ENCODE results near the gene ZFP62.
"Not testable (repeated sequence)": the region's sequence is repeated elsewhere in the genome, so short reads cannot be mapped to it uniquely, and the experiment has no call there.

ZFP62 gene

DNA sequence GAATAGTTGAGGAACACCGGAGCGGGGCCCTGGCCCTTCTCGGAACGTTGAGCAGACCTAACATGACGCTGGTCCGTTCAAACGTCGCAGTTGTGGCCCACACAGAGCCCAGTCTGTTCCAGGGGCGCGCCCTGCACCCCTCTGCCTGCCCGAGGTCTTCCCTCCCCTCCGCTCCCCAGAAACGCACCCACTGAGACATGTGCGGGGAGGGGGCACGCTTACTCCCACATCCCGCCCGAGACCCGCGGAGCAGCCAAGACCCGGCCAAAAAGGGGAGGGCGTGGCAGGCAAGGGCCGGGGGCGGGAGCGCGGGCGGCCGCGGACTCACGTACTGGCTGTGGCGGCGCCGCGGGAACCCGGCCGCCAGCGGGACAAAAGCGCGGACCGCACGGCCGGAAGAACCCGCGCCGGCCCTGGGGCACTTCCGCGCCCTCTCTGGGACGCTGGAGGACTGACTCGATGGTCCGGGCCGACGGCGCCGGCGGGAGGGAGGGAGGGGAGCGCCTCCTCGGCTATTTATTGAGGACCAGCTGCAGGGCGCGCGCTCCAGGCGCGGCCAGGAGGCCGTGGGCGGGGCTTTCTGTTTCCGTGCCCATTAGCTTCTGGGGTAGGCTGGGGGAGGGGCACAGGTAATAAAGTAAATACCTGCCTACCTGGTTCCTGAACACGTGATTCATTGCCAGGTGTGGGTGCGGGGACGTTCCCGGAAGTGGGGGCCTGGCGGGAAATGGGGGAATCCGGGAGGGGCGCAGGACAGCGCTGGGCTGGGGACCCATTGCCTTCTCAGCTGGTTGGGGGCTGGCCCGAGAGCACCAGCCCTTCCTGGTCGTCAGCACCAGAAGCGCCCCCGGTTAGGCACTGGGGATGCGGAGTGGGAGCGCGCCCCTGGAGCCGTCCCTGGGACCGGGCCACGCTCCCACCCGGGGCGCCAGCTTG is at the start of gene ZFP62:
Gene ZFP62, minus strand, starts transcription at position 390 of the 936 bp plus-strand sequence. Its CDS starts 57 bp downstream, at position 333.
- H3K4me1 ChIP-seq (ENCODE audit: control insufficient read depth, insufficient read depth, low read length), result peaks cover 5% of the 10 kb centered on the region
- H3K4me3 ChIP-seq (ENCODE audit: low read length), result peak within 1 kb of the TSS; percentile 98
- peaks cover 3% of the 10 kb centered on the region for H3K36me3 ChIP-seq (ENCODE audit: control insufficient read depth, insufficient read depth, low read length, severe bottlenecking)
- H3K27me3 ChIP-seq (replicated peaks; ENCODE audit: control insufficient read depth, insufficient read depth, low read length), result no peaks in the 10 kb centered on the region
- H3K9ac ChIP-seq (ENCODE audit: low read length), result peak within 1 kb of the TSS; percentile 96
- no peaks in the 10 kb centered on the region for H3K9me3 ChIP-seq (ENCODE audit: control insufficient read depth, low read length)
- DNase-seq (ENCODE audit: low read depth), result peak; percentile 96

DNA sequence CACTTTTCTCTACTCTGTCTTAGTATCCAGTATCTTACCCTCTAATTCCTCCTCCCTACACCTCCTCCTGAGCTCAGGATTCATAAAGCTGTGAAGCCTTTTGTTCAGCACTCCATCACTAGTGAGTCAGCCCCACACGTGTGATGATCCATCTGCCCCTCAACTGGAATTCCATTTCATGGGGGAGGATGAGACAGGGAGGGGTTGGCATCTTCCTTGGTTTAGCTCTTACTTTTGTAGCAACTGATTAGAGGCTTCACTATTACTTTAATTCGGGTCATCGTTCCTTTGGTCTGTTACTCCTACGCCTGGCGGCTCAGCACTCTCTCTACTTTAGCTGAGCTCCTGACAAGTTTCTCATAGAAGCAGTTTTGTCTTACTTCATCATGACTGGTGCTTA is 49.7 kb upstream of the ZFP62 start:
- no peak overlapping the region for H3K9ac ChIP-seq (ENCODE audit: low read length)
- H3K9me3 ChIP-seq (ENCODE audit: control insufficient read depth, low read length), result peaks cover 11% of the 10 kb centered on the region
- no peaks in the 10 kb centered on the region for H3K4me1 ChIP-seq (ENCODE audit: control insufficient read depth, insufficient read depth, low read length)
- DNase-seq (ENCODE audit: low read depth), result no peak
- no peaks in the 10 kb centered on the region for H3K36me3 ChIP-seq (ENCODE audit: control insufficient read depth, insufficient read depth, low read length, severe bottlenecking)
- no peaks in the 10 kb centered on the region for H3K27me3 ChIP-seq (replicated peaks; ENCODE audit: control insufficient read depth, insufficient read depth, low read length)
- no peak overlapping the region for H3K4me3 ChIP-seq (ENCODE audit: low read length)

DNA sequence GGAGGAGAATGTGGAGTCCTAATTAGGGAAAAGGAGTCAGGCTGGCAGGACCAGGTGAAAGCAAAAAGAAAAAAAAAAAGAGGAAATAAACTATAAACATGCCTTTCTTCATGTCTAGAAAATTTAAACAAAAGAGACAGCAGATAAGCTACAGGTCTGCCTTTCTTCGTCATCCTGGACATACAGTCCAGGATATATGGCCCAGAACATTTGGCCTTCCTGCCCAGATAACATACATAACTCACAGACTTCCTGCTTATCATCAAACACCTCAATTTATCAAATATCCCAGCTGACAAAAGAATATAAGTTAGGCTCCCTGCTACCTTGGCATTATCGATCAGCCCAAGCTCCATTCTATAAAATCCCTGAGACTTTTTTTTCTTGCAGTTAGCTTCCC is 49.1 kb upstream of the ZFP62 start:
- DNase-seq (ENCODE audit: low read depth), result no peak

DNA sequence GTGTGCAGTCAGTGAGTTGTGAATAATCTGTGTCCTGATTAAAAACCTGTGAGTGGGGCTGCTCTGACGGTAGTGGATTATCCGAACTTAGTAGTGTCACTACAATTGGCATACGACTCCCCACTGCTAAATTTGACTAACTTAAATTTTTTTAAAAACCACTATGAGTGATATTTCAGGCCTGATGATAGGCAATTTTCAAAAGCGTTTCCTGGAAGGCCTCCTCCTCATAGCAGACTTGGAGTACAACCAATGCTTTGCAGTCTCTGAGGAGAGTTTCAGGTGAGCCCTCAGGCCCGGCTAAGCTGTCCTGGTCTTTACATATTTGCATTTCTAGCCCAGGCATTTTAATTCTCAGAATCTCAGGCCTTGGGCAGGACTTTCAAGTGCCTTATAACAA is 48.7 kb upstream of the ZFP62 start:
- Histone ChIP-seq H3K4me3 (ENCODE audit: low read length) (no peak overlapping the region), H3K9ac (ENCODE audit: low read length) (no peak overlapping the region), H3K4me1 (ENCODE audit: control insufficient read depth, insufficient read depth, low read length) (no peaks in the 10 kb centered on the region), H3K36me3 (ENCODE audit: control insufficient read depth, insufficient read depth, low read length, severe bottlenecking) (no peaks in the 10 kb centered on the region), H3K9me3 (ENCODE audit: control insufficient read depth, low read length) (peaks cover 11% of the 10 kb centered on the region), H3K27me3 (replicated peaks; ENCODE audit: control insufficient read depth, insufficient read depth, low read length) (no peaks in the 10 kb centered on the region)
- DNase-seq (ENCODE audit: low read depth), result no peak

More for the DNA sequence above, 49.1 kb upstream of the ZFP62 start:
- H3K4me1 ChIP-seq (ENCODE audit: control insufficient read depth, insufficient read depth, low read length), result no peaks in the 10 kb centered on the region
- H3K36me3 ChIP-seq (ENCODE audit: control insufficient read depth, insufficient read depth, low read length, severe bottlenecking), result no peaks in the 10 kb centered on the region
- no peaks in the 10 kb centered on the region for H3K27me3 ChIP-seq (replicated peaks; ENCODE audit: control insufficient read depth, insufficient read depth, low read length)
- H3K9ac ChIP-seq (ENCODE audit: low read length), result no peak overlapping the region
- no peak overlapping the region for H3K4me3 ChIP-seq (ENCODE audit: low read length)
- peaks cover 11% of the 10 kb centered on the region for H3K9me3 ChIP-seq (ENCODE audit: control insufficient read depth, low read length)

DNA sequence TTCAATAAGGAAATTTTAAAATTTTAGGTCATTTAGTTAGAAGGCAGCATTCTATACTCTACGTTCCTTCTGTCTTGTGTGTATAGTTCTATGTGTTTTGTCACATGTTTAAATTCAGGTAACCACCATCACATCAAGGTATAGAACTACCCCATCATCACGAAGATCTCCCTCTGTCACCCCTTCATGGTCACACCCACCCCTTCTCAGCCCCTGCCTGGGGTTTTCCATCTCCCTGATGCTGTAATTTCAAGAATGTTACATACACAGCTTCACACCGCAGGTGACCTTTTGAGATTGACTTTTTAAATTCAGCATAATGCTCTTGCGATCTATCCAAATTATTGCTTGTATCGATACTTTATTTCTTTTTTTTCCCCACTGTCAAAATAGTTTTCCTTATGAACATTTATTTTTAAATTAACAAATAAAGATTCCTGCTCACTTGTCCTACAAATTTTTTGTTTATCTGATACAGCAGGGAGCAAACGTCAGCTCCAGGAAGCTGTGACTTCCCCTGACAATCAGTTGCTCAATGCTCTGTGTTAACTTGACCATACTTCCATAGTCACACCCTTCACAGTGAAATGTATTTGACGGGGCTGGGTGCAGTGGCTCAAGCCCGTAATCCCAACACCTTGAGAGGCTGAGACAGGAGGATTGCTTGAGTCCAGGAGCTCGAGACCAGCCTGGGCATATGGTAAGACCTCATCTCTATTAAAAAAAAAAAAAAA is 48.1 kb upstream of the ZFP62 start:
- no peaks in the 10 kb centered on the region for H3K36me3 ChIP-seq (ENCODE audit: control insufficient read depth, insufficient read depth, low read length, severe bottlenecking)
- no peak for DNase-seq (ENCODE audit: low read depth)
- no peak overlapping the region for H3K9ac ChIP-seq (ENCODE audit: low read length)

DNA sequence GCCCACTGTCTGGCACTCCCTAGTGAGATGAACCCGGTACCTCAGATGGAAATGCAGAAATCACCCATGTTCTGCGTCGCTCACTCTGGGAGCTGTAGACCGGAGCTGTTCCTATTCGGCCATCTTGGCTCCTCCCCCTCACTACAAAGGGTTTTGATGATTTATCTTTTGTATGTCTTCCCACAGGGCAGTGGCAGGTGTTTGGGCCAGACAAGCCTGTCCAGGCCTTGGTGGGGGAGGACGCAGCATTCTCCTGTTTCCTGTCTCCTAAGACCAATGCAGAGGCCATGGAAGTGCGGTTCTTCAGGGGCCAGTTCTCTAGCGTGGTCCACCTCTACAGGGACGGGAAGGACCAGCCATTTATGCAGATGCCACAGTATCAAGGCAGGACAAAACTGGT is 47.3 kb upstream of the ZFP62 start:
- H3K9me3 ChIP-seq (ENCODE audit: control insufficient read depth, low read length), result peaks cover 8% of the 10 kb centered on the region
- no peak overlapping the region for H3K9ac ChIP-seq (ENCODE audit: low read length)
- no peaks in the 10 kb centered on the region for H3K36me3 ChIP-seq (ENCODE audit: control insufficient read depth, insufficient read depth, low read length, severe bottlenecking)
- H3K4me3 ChIP-seq (ENCODE audit: low read length), result no peak overlapping the region
- H3K27me3 ChIP-seq (replicated peaks; ENCODE audit: control insufficient read depth, insufficient read depth, low read length), result no peaks in the 10 kb centered on the region
- H3K4me1 ChIP-seq (ENCODE audit: control insufficient read depth, insufficient read depth, low read length), result no peaks in the 10 kb centered on the region
- no peak for DNase-seq (ENCODE audit: low read depth)

More for the DNA sequence above, 48.1 kb upstream of the ZFP62 start:
- H3K4me1 ChIP-seq (ENCODE audit: control insufficient read depth, insufficient read depth, low read length), result no peaks in the 10 kb centered on the region
- H3K27me3 ChIP-seq (replicated peaks; ENCODE audit: control insufficient read depth, insufficient read depth, low read length), result no peaks in the 10 kb centered on the region
- H3K4me3 ChIP-seq (ENCODE audit: low read length), result no peak overlapping the region
- peaks cover 11% of the 10 kb centered on the region for H3K9me3 ChIP-seq (ENCODE audit: control insufficient read depth, low read length)

DNA sequence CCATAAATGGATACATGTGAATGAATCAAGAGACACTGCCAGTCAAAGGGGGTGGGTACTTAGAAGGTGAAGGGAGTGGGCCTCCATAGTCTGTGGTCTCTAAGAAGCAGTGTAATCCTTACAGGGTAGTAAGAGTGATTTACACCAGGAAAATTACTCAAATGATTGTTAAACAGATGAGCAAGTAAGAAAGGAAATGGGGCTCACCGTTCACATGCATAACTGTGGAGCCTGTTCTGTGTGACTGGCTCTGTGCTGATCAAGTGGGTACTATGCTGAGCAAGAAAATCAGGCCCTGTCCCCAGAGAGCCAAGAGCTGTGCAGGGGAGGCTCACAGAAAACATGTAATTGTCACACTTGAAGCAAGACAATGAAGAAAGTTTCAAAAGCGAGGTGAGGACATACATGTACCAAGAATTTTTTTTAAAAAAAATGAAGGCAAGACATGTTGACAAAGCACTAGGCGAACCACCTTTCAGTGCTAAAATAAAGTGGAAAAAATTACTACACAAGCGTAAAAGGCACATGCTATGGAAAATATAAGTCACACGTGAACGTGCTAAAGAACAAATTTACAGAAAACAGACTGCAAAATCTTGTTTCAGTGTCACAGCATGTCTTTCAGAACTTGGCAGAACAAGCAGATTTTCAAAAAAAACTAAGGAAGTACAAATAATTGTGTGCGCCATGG is 40.4 kb upstream of the ZFP62 start:
- H3K36me3 ChIP-seq (ENCODE audit: control insufficient read depth, insufficient read depth, low read length, severe bottlenecking), result no peaks in the 10 kb centered on the region
- no peak overlapping the region for H3K9ac ChIP-seq (ENCODE audit: low read length)
- peaks cover 11% of the 10 kb centered on the region for H3K27me3 ChIP-seq (replicated peaks; ENCODE audit: control insufficient read depth, insufficient read depth, low read length)
- H3K4me1 ChIP-seq (ENCODE audit: control insufficient read depth, insufficient read depth, low read length), result no peaks in the 10 kb centered on the region
- H3K4me3 ChIP-seq (ENCODE audit: low read length), result no peak overlapping the region
- H3K9me3 ChIP-seq (ENCODE audit: control insufficient read depth, low read length), result no peaks in the 10 kb centered on the region
- no peak for DNase-seq (ENCODE audit: low read depth)

DNA sequence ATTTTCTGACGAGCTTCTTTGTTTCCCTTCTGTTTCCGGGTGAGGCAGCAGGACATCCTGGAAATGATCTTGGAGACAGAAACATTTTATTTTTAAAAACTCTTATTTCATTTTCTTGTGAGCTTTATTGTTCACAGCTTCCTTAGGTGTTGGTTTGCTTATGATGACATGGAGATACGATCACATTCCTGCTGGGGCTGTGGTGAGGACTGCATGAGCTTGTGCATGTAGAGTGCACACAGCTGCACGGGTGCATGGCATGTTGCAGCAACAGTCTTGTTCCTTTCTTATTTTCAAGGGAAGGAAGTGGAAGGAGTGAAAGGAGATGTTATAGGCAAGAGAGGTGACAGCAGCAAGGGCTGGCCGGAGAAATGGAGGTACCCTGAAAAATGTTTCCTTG is 39.1 kb upstream of the ZFP62 start:
- H3K36me3 ChIP-seq (ENCODE audit: control insufficient read depth, insufficient read depth, low read length, severe bottlenecking), result no peaks in the 10 kb centered on the region
- peaks cover 11% of the 10 kb centered on the region for H3K27me3 ChIP-seq (replicated peaks; ENCODE audit: control insufficient read depth, insufficient read depth, low read length)
- no peaks in the 10 kb centered on the region for H3K4me1 ChIP-seq (ENCODE audit: control insufficient read depth, insufficient read depth, low read length)
- H3K4me3 ChIP-seq (ENCODE audit: low read length), result no peak overlapping the region
- H3K9ac ChIP-seq (ENCODE audit: low read length), result no peak overlapping the region
- no peaks in the 10 kb centered on the region for H3K9me3 ChIP-seq (ENCODE audit: control insufficient read depth, low read length)
- DNase-seq (ENCODE audit: low read depth), result no peak

DNA sequence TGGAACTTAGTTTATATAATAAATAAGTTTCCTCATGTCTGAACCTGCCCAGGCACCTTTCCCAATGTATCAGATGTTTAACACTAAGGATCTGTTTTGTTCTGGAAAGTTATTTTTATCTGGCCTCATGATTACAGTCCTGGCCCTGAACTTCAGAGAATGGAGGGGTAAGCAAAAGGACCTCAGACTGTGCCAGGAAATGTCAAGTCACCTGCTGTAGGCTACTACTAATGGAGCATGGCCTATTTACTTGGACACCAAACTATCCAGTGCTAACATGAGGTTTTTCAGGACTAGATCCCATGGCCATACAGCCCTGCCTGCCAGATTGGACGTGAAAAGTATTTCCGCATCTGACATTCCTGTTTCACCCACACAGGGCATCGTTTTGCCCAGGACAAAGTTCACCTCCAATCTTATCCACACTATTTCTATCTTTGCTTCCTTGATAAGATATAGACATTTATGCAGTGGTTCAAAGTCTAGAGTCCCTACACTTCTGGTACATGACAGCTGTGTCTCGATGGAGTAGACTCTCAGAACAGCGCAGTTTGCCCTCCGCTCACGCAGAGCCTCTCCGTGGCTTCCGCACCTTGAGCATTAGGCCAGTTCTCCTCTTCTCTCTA is 37.7 kb upstream of the ZFP62 start, which contains the start of gene BTNL8:
Gene BTNL8, plus strand, starts transcription at position 539 of the 626 bp plus-strand sequence. CDS start 152 bp downstream, outside the sequence.
- Histone ChIP-seq H3K4me1 (ENCODE audit: control insufficient read depth, insufficient read depth, low read length) (no peaks in the 10 kb centered on the region), H3K4me3 (ENCODE audit: low read length) (no peak within 1 kb of the TSS), H3K9ac (ENCODE audit: low read length) (no peak within 1 kb of the TSS), H3K36me3 (ENCODE audit: control insufficient read depth, insufficient read depth, low read length, severe bottlenecking) (no peaks in the 10 kb centered on the region), H3K27me3 (replicated peaks; ENCODE audit: control insufficient read depth, insufficient read depth, low read length) (peaks cover 11% of the 10 kb centered on the region), H3K9me3 (ENCODE audit: control insufficient read depth, low read length) (peaks cover 5% of the 10 kb centered on the region)
- DNase-seq (ENCODE audit: low read depth), result no peak

DNA sequence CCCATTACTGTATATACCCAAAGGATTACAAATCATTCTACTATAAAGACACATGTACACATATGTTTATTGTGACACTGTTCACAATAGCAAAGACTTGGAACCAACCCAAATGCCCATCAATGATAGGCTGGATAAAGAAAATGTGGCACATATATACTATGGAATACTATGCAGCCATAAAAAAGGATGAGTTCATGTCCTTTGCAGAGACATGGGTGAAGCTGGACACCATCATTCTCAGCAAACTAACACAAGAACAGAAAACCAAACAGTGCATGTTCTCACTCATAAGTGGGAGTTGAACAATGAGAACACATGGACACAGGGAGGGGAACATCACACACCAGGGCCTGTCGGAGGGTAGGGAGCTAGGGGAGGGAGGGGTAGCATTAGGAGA is 34.3 kb upstream of the ZFP62 start:
- H3K4me1 ChIP-seq (ENCODE audit: control insufficient read depth, insufficient read depth, low read length); H3K9me3 ChIP-seq (ENCODE audit: control insufficient read depth, low read length); DNase-seq (ENCODE audit: low read depth); H3K36me3 ChIP-seq (ENCODE audit: control insufficient read depth, insufficient read depth, low read length, severe bottlenecking); H3K4me3 ChIP-seq (ENCODE audit: low read length); H3K9ac ChIP-seq (ENCODE audit: low read length): not testable (repeated sequence)
- peaks cover 10% of the 10 kb centered on the region for H3K27me3 ChIP-seq (replicated peaks; ENCODE audit: control insufficient read depth, insufficient read depth, low read length)

Measured in adipocyte (in vitro differentiated cells).